Subcutaneous adipose tissue (tissue), 4 donors: ENCODE data around the gene DEPDC1B. TPM values are rescaled to one million over a fixed set of nuclear protein-coding genes. Genes with fewer than 3 reads are reported as not detected.

ENCODE experiments used
- total RNA-seq, 4 donors: library from RNA; depleted of rRNA; stranded (reverse); fragments of >200 nt; gene quantifications; one replicate each; pipeline ENCODE4 v1.1.0, GENCODE V29; 2016
- TF ChIP-seq, protein P1 (sequence below): fragments of 450-650 bp; IDR thresholded peaks from one replicate; pipeline ENCODE4 v1.5.1; 2016; ENCODE audit warnings: low read depth, mild to moderate bottlenecking, control low read depth, antibody characterized with exemption, moderate library complexity

DEPDC1B gene
- total RNA-seq, 4 donors from 2014 or later, result 0.75 to 1.8 (median 0.91) TPM

DNA sequence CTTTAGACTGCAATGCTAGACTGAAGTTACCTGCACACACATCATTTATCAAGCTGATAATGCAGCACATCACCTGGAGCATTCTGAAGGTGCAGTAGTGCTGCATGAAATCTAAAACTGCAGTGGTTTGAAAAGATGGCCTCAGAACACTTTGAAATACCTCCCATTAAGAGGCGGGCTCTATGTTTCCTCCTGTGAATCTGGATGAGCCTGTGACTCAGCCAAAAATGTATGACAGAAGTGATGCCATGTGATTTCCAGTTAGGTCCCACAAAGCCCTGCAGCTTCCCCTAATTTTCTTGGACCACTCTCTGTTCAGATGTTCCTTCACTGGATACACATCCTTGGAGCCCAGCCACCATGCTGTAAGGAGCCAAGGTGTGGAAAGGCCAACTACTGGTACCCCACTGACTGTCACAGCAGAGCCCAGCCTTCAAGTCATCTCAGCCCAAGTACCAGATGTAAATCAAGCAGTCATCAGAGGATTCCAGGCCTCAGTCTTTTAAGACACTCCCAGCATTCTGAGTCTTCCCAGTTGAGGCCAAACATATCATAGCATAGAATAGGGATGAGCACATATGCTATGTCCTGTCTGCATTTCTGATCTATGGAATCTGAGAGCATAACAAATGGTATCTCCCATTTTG lies 27.2 kb upstream of the DEPDC1B start:
- TF ChIP-seq, protein P1, sequence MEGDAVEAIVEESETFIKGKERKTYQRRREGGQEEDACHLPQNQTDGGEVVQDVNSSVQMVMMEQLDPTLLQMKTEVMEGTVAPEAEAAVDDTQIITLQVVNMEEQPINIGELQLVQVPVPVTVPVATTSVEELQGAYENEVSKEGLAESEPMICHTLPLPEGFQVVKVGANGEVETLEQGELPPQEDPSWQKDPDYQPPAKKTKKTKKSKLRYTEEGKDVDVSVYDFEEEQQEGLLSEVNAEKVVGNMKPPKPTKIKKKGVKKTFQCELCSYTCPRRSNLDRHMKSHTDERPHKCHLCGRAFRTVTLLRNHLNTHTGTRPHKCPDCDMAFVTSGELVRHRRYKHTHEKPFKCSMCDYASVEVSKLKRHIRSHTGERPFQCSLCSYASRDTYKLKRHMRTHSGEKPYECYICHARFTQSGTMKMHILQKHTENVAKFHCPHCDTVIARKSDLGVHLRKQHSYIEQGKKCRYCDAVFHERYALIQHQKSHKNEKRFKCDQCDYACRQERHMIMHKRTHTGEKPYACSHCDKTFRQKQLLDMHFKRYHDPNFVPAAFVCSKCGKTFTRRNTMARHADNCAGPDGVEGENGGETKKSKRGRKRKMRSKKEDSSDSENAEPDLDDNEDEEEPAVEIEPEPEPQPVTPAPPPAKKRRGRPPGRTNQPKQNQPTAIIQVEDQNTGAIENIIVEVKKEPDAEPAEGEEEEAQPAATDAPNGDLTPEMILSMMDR, result no peak

DNA sequence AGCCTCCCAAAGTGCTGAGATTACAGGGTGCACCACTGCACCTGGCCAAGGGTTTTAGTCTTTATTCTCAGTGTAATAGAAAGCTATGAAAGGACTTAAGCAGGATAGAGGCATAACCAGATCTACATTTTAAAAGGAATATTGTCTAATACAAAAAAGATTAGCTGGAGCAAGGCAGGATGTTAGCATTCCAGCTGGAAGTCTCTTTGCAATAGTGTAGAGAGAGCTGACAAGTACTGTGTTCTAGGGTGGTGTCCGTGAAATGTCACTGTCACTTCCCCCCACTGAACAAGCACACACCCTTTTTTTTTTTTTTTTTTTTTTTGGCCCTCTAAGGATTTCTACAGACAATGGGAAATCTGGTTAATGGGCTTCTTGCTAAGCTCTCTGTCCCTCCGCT lies 24.2 kb upstream of the DEPDC1B start:
- TF ChIP-seq, protein P1, result no peak

DNA sequence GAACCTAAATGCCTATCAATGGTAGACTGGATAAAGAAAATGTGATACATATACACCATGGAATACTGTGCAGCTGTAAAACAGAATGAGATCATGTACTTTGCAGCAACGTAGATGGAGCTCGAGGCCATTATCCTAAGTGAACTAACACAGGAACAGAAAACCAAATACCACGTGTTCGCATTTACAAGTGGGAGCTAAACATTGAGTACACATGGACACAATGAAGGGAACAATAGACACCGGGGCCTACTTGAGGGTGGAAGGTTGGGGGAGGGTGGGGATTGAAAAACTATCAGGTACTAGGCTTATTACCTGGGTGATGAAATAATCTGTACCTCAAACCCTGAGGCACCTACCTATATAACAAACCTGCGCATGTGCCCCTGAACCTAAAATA lies 22.4 kb upstream of the DEPDC1B start:
- TF ChIP-seq, protein P1, result no peak

DNA sequence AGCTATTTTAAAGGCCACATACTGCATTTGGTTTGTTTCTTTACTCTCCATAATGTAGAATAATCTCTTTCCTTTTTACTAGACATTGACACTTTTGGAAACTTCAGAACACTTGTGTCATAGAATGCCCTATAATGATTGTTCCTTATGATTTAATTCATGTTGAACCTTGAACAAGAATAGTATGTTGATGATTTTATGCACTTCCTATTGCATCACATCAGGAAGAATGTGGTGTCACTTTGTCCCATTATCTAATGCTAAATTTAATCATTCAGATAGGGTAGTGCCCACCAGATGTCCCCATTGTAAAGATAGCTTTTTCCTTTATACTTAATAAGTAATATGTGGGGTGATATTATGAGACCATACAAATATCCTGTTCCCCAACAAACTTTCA lies 19.4 kb upstream of the DEPDC1B start:
- TF ChIP-seq, protein P1, result no peak

DNA sequence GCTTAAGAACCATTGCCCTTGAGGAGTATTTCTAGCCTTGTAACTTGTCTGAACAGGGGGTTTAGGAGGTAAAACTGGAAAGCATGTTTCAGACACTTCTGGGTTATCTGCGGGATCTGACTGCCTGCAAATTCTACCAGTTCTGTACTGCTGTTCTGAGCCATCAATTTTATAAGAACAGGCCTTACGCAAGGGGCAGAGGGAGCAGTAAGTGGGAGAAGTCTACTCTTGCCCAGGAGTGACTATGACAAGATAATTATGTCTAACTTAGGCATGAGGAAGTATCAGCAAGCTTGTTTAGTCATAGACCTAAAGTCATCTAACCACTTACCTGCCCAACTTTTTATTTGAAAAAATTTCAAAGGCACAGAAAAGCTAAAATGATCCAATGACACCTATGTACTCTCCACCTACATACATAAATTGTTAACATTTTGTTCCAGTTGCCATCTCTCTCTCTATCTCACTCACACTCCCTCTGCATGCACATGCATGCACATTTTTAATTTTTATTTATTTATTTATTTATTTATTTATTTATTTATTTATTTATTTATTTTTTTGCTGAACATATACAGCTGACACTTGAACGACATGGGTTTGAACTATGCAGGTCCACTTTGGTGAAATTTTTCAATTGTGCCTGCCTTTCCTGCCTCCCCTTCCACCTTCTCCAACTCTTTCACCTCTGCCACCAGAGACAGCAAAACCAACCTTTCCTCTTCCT lies 18.4 kb upstream of the DEPDC1B start:
- TF ChIP-seq, protein P1, result no peak

DNA sequence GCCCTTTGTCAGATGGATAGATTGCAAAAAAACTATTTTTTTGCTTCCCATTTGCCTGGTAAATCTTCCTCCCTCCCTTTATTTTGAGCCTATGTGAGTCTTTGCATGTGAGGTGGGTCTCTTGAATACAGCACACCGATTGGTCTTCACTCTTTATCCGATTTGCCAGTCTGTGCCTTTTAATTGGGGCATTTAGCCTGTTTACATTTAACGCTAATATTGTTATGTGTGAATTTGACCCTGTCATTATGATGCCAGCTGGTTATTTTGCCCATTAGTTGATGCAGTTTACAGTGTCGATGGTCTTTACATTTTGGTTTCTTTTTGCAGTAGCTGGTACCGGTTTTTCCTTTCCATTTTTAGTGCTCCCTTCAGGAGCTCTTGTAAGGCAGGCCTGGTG lies 13.0 kb upstream of the DEPDC1B start:
- TF ChIP-seq, protein P1, result no peak

DNA sequence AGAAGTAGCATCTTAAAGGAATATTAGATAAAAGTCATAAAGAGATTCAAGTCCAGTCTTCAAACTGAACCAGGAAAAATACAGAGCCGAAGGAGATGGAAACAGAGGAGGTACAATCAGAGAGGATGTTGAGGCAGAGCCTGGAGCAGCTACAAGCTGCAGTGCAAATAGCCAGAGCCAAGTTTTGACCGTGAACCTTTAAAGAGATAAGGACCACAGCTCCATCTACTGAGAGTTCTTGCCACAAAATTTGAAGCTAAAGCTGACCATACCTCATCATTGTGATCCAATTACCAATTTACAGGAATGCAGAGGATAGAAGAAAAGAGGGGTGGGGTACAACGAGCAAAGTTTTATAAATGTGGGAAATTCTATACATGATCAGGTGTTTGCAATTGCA lies 10.4 kb upstream of the DEPDC1B start:
- TF ChIP-seq, protein P1, result no peak
